Spleen (tissue), 7 donors: ENCODE measurements around the gene BID.

Experiments used
- POLR2A ChIP-seq, 3 donors: fragments of 450-650 bp; IDR thresholded peaks; one replicate each; pipeline ENCODE4 v1.5.1; 2017; ENCODE audit warnings: antibody characterized with exemption in 3 of 3, mild to moderate bottlenecking in 1 of 3
- POLR2AphosphoS5 ChIP-seq, 3 donors: sonication (generic); formaldehyde crosslinking; IDR thresholded peaks; one replicate each; pipeline ENCODE4 v1.5.1; 2017; ENCODE audit warnings: antibody characterized with exemption in 3 of 3
- TF ChIP-seq, protein P1 (sequence below), 11 experiments: fragments of 200-600 bp in 7 of 11; fragments of 450-650 bp in 4 of 11; sonication (generic) in 4 of 11; IDR thresholded peaks in 8 of 11; conservative IDR thresholded peaks in 3 of 11; 1 replicate in 7 of 11; 2 replicates in 4 of 11; pipeline versions ENCODE4 v1.4.0 to v1.8.0; 2016 to 2021; ENCODE audit warnings: antibody characterized with exemption in 11 of 11, inconsistent platforms in 4 of 11, mild to moderate bottlenecking in 1 of 11
- donor health status: DM: no; HTN: no; CAD: no; lungs with moderate emphysema.
- donor health status: DM: no; HTN: no; CAD: no.
- donor health status: DM: no; HTN: no; CAD: no.

DNA sequence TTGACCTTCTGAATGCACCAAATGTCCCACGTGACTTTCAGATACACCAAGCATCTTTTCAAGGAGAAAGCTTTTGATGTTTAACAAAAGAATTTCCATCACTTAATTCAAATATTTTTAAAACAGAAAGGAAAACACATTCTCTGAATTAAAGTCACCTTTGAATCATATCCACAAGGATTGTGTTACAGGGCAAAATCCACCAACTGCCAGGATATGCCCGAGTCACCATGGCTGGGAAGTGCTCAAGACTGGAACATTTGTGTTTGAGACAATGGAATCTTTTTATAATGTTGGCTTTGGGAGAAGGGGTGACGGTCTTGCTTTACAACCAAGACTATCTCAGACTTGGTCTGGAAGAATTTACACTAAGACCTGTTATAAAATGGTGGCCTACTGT is 40.8 kb downstream of the BID start:
- TF ChIP-seq, protein P1, sequence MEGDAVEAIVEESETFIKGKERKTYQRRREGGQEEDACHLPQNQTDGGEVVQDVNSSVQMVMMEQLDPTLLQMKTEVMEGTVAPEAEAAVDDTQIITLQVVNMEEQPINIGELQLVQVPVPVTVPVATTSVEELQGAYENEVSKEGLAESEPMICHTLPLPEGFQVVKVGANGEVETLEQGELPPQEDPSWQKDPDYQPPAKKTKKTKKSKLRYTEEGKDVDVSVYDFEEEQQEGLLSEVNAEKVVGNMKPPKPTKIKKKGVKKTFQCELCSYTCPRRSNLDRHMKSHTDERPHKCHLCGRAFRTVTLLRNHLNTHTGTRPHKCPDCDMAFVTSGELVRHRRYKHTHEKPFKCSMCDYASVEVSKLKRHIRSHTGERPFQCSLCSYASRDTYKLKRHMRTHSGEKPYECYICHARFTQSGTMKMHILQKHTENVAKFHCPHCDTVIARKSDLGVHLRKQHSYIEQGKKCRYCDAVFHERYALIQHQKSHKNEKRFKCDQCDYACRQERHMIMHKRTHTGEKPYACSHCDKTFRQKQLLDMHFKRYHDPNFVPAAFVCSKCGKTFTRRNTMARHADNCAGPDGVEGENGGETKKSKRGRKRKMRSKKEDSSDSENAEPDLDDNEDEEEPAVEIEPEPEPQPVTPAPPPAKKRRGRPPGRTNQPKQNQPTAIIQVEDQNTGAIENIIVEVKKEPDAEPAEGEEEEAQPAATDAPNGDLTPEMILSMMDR (IDR thresholded peaks at IDR 0.05 in 8 of 11, conservative IDR thresholded peaks at IDR 0.05 in 3 of 11) = no peak
- TF ChIP-seq POLR2A (IDR thresholded peaks at IDR 0.05) (no peak), POLR2AphosphoS5 (IDR thresholded peaks at IDR 0.05) (no peak)
